Retinal pigment epithelial cell (primary cell): Measurements from ENCODE around the gene KNDC1.

Experiments
- DNase-seq: peaks from one replicate; pipeline ENCODE4 v3.0.0-alpha.2; 2010; ENCODE audit warnings: low read depth
- H3K4me3 ChIP-seq: 2 replicates; pipeline ENCODE4 v1.5.1; 2011; ENCODE audit warnings: mild to moderate bottlenecking, low read length, control low read depth, moderate library complexity
- CTCF ChIP-seq: conservative IDR thresholded peaks from 2 replicates; pipeline ENCODE4 v1.5.1; 2011; ENCODE audit warnings: low read depth, low read length, control low read depth, inconsistent platforms

The KNDC1 gene

GRCh38 chr10:133211959-133212852, 52.2 kb downstream of the KNDC1 start:
- no peak for DNase-seq
- TF ChIP-seq CTCF: no peak
- H3K4me3 ChIP-seq: no peak overlapping the region

GRCh38 chr10:133212853-133213494, 53.0 kb downstream of the KNDC1 start:
- no peak overlapping the region for H3K4me3 ChIP-seq
- TF ChIP-seq CTCF: no peak
- no peak for DNase-seq

- no peak overlapping the region for H3K4me3 ChIP-seq
- DNase-seq: no peak
- TF ChIP-seq CTCF: no peak
Measured at GRCh38 chr10:133213641-133214467, 53.8 kb downstream of the KNDC1 start.

- no peak for TF ChIP-seq CTCF
- H3K4me3 ChIP-seq: no peak overlapping the region
- DNase-seq: no peak
Measured at GRCh38 chr10:133214468-133215410, 54.7 kb downstream of the KNDC1 start.

GRCh38 chr10:133215586-133215985, 55.6 kb downstream of the KNDC1 start:
- DNase-seq: no peak
- TF ChIP-seq CTCF: no peak
- no peak overlapping the region for H3K4me3 ChIP-seq

GRCh38 chr10:133216776-133217175, 56.8 kb downstream of the KNDC1 start:
- TF ChIP-seq CTCF: no peak

More at GRCh38 chr10:133216776-133217175, 56.8 kb downstream of the KNDC1 start:
- DNase-seq: no peak
- H3K4me3 ChIP-seq: no peak overlapping the region
